ENCODE measurements around the gene MYMK.

Gene MYMK

DNA sequence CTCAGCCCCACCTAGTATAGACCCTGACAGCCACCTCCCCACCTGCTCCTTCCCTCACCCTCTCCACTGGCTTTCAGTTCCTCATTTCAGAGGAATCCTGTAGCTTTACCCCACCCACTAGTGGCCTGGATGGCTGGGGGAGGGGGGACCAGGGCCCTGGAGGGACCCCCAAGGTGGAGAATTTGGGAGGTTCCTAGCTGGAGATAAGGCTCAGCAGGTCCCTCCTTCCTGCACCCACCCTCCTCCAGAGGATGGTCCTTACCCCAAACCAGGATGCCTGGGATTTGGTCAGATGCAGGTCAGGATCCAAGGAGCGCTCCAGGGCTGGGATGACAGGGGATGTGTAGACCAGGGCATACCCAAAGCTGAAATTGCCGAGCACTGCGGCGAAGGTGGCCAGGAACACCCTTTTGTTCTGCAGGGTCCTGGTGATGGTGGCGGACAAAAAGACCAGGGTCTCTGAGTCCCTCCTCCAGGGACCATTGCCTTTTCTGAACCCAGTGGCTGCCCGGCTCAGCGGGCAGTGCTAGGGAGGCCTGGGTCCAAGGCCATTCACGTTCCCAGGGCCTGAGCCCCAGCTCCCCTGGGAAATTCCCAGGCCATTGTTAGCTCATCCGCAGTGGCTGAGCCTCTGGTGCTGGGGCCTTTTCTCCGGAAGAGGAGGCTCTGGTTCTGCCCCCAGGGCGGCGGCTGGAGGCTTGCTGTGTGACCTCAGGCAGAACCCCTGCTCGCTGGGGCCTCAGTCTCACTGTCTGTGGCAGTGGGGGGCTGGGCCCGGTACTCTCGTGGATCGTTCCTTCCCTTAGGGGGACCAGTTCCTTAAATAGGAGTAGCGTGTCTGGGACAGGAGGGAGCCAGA is 46.5 kb downstream of the MYMK start:
- Histone ChIP-seq H3K23ac (ENCODE audit: low read depth, low read length, poor library complexity) (peak overlapping the region; percentile 73), H3K9ac (ENCODE audit: low read depth, low read length, poor library complexity) (peak overlapping the region; percentile 92), H3K4me1 (ENCODE audit: control insufficient read depth in 2 of 2, insufficient read depth in 1 of 2, low read depth in 1 of 2, low read length in 2 of 2) (peaks cover 10% of the 10 kb centered on the region in 2 donors), H3K36me3 (replicated peaks in 1 of 2; ENCODE audit: control insufficient read depth in 2 of 2, insufficient read depth in 2 of 2, low read length in 2 of 2) (peaks cover 8 to 36% of the 10 kb centered on the region in 2 donors), H3K79me1 (ENCODE audit: low read depth, low read length) (peaks cover 2% of the 10 kb centered on the region), H3K18ac (ENCODE audit: low read length) (peak overlapping the region; percentile 38), H4K8ac (ENCODE audit: low read depth, low read length) (no peak overlapping the region), H2BK5ac (ENCODE audit: low read length) (peak overlapping the region; percentile 90), H2BK120ac (ENCODE audit: low read depth, low read length) (peak overlapping the region; percentile 47), H2AFZ (ENCODE audit: low read length) (peak overlapping the region; percentile 100), H3K9me3 (replicated peaks in 1 of 2; ENCODE audit: control insufficient read depth in 2 of 2, insufficient read depth in 1 of 2, low read depth in 1 of 2, low read length in 2 of 2) (no peaks in the 10 kb centered on the region), H3K4ac (ENCODE audit: low read length) (peak overlapping the region; percentile 4), H3K4me3 (ENCODE audit: low read length in 2 of 2) (peak overlapping the region; percentile 71 to 84), H3K27me3 (ENCODE audit: control insufficient read depth in 3 of 3, insufficient read depth in 3 of 3, low read depth in 1 of 3, low read length in 3 of 3) (peaks cover 0 to 15% (median 7%) of the 10 kb centered on the region in 3 experiments), H3K4me2 (ENCODE audit: insufficient read depth, low read length, poor library complexity, severe bottlenecking) (peak overlapping the region; percentile 94), H2AK5ac (ENCODE audit: low read depth, low read length) (peak overlapping the region; percentile 88), H4K91ac (ENCODE audit: low read depth, low read length, poor library complexity) (no peak overlapping the region), H2BK15ac (ENCODE audit: low read length) (peak overlapping the region; percentile 87), H3K14ac (ENCODE audit: low read length) (peak overlapping the region; percentile 97), H3K27ac (replicated peaks; ENCODE audit: low read length) (no peak overlapping the region), H2BK12ac (ENCODE audit: low read length) (peak overlapping the region; percentile 2)
- peak; percentile 39 for DNase-seq (ENCODE audit: low spot score)
- no CpG with 5 or more reads among the region's 17 CpGs for WGBS, 2 donors (ENCODE audit: extremely low coverage in 2 of 2, insufficient read length in 2 of 2, insufficient replicate concordance in 1 of 2)

- peak overlapping the region in 1 of 2 donors; percentile 71 for H3K4me3 ChIP-seq (ENCODE audit: low read length in 2 of 2)
Observed at GRCh38 chr9:133477461-133477860, 47.3 kb downstream of the MYMK start.

DNA sequence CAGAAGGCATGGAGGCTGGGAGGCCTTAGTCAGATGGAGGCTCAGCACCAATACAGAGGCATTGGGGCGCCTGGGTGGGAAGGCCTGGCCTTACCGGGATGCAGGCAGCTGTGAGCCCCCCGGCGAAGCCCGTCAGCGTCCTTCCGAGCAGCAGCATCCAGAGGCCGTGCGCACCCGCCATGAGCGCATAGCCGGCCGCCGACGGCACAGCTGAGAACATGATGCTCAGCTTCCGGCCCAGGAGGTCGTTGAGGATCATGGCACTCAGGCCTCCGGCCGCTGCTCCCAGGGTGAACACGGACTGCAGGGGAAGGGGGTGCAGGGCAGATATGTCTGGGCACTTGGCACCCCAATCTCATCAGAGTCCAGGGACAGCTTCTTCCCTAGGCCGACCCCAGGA is 47.8 kb downstream of the MYMK start:
- Histone ChIP-seq H3K14ac (ENCODE audit: low read length) (no peak overlapping the region), H2BK120ac (ENCODE audit: low read depth, low read length) (no peak overlapping the region), H2AK5ac (ENCODE audit: low read depth, low read length) (no peak overlapping the region), H3K23ac (ENCODE audit: low read depth, low read length, poor library complexity) (peak overlapping the region; percentile 55), H3K9ac (ENCODE audit: low read depth, low read length, poor library complexity) (peak overlapping the region; percentile 21), H3K27me3 (ENCODE audit: control insufficient read depth in 3 of 3, insufficient read depth in 3 of 3, low read depth in 1 of 3, low read length in 3 of 3) (peaks cover 0 to 7% (median 7%) of the 10 kb centered on the region in 3 experiments), H2BK5ac (ENCODE audit: low read length) (peak overlapping the region; percentile 3), H4K91ac (ENCODE audit: low read depth, low read length, poor library complexity) (no peak overlapping the region), H2AFZ (ENCODE audit: low read length) (no peak overlapping the region), H3K4me1 (ENCODE audit: control insufficient read depth in 2 of 2, insufficient read depth in 1 of 2, low read depth in 1 of 2, low read length in 2 of 2) (peaks cover 10% of the 10 kb centered on the region in 2 donors), H3K4me2 (ENCODE audit: insufficient read depth, low read length, poor library complexity, severe bottlenecking) (no peak overlapping the region), H3K18ac (ENCODE audit: low read length) (no peak overlapping the region), H3K4me3 (ENCODE audit: low read length in 2 of 2) (no peak overlapping the region), H3K9me3 (replicated peaks in 1 of 2; ENCODE audit: control insufficient read depth in 2 of 2, insufficient read depth in 1 of 2, low read depth in 1 of 2, low read length in 2 of 2) (no peaks in the 10 kb centered on the region), H3K36me3 (replicated peaks in 1 of 2; ENCODE audit: control insufficient read depth in 2 of 2, insufficient read depth in 2 of 2, low read length in 2 of 2) (peaks cover 8 to 45% of the 10 kb centered on the region in 2 donors), H3K27ac (replicated peaks; ENCODE audit: low read length) (no peak overlapping the region), H2BK15ac (ENCODE audit: low read length) (no peak overlapping the region), H3K79me1 (ENCODE audit: low read depth, low read length) (peaks cover 2% of the 10 kb centered on the region), H3K4ac (ENCODE audit: low read length) (no peak overlapping the region), H4K8ac (ENCODE audit: low read depth, low read length) (no peak overlapping the region), H2BK12ac (ENCODE audit: low read length) (no peak overlapping the region)
- no CpG with 5 or more reads among the region's 21 CpGs for WGBS, 2 donors (ENCODE audit: extremely low coverage in 2 of 2, insufficient read length in 2 of 2, insufficient replicate concordance in 1 of 2)
- no peak for DNase-seq (ENCODE audit: low spot score)

More at GRCh38 chr9:133477461-133477860, 47.3 kb downstream of the MYMK start:
- H3K27ac ChIP-seq (replicated peaks; ENCODE audit: low read length) = no peak overlapping the region
- no peak overlapping the region for H3K4me2 ChIP-seq (ENCODE audit: insufficient read depth, low read length, poor library complexity, severe bottlenecking)
- H3K4me1 ChIP-seq (ENCODE audit: control insufficient read depth in 2 of 2, insufficient read depth in 1 of 2, low read depth in 1 of 2, low read length in 2 of 2) = peaks cover 10% of the 10 kb centered on the region in 2 donors
- no peak overlapping the region for H3K14ac ChIP-seq (ENCODE audit: low read length)
- no peak overlapping the region for H4K91ac ChIP-seq (ENCODE audit: low read depth, low read length, poor library complexity)
- no peak overlapping the region for H3K23ac ChIP-seq (ENCODE audit: low read depth, low read length, poor library complexity)
- no peak overlapping the region for H3K9ac ChIP-seq (ENCODE audit: low read depth, low read length, poor library complexity)
- H2BK120ac ChIP-seq (ENCODE audit: low read depth, low read length) = no peak overlapping the region
- peaks cover 0 to 11% (median 7%) of the 10 kb centered on the region in 3 experiments for H3K27me3 ChIP-seq (ENCODE audit: control insufficient read depth in 3 of 3, insufficient read depth in 3 of 3, low read depth in 1 of 3, low read length in 3 of 3)
- H2BK5ac ChIP-seq (ENCODE audit: low read length) = peak overlapping the region; percentile 90
- H3K36me3 ChIP-seq (replicated peaks in 1 of 2; ENCODE audit: control insufficient read depth in 2 of 2, insufficient read depth in 2 of 2, low read length in 2 of 2) = peaks cover 8 to 42% of the 10 kb centered on the region in 2 donors
- WGBS, 2 donors (ENCODE audit: extremely low coverage in 2 of 2, insufficient read length in 2 of 2, insufficient replicate concordance in 1 of 2) = no CpG with 5 or more reads among the region's 4 CpGs
- no peak overlapping the region for H4K8ac ChIP-seq (ENCODE audit: low read depth, low read length)
- H2BK12ac ChIP-seq (ENCODE audit: low read length) = no peak overlapping the region
- H3K18ac ChIP-seq (ENCODE audit: low read length) = no peak overlapping the region
- H2BK15ac ChIP-seq (ENCODE audit: low read length) = peak overlapping the region; percentile 87
- no peak overlapping the region for H2AK5ac ChIP-seq (ENCODE audit: low read depth, low read length)
- H3K4ac ChIP-seq (ENCODE audit: low read length) = no peak overlapping the region
- no peak overlapping the region for H2AFZ ChIP-seq (ENCODE audit: low read length)
- H3K79me1 ChIP-seq (ENCODE audit: low read depth, low read length) = peaks cover 2% of the 10 kb centered on the region
- no peaks in the 10 kb centered on the region for H3K9me3 ChIP-seq (replicated peaks in 1 of 2; ENCODE audit: control insufficient read depth in 2 of 2, insufficient read depth in 1 of 2, low read depth in 1 of 2, low read length in 2 of 2)
- no peak for DNase-seq (ENCODE audit: low spot score)
